Endometrial microvascular endothelial cells (primary cell): ENCODE results near the gene RANBP2. TPM values are rescaled to one million over a fixed set of nuclear protein-coding genes. Genes with fewer than 3 reads are reported as not detected.
"Not testable (repeated sequence)": the region's sequence is repeated elsewhere in the genome, so short reads cannot be mapped to it uniquely, and the experiment has no call there.

Experiments used
- in situ Hi-C: cut with HindIII; loops from 2 replicates; pipeline ENCODE4 v1.10.0; 2017; ENCODE audit warnings: low sequenced_read_pairs, low pct_unique_long_range_greater_than_20kb; ENCODE audit errors: inconsistent ontology term
- total RNA-seq: library from RNA; depleted of rRNA; stranded (reverse); fragments of >200 nt; gene quantifications from one replicate; pipeline ENCODE4 v1.2.3, GENCODE V29; 2015; ENCODE audit errors: inconsistent ontology term

Gene RANBP2
- total RNA-seq, 1 donor from 2014 or later, result 57.0 TPM

DNA sequence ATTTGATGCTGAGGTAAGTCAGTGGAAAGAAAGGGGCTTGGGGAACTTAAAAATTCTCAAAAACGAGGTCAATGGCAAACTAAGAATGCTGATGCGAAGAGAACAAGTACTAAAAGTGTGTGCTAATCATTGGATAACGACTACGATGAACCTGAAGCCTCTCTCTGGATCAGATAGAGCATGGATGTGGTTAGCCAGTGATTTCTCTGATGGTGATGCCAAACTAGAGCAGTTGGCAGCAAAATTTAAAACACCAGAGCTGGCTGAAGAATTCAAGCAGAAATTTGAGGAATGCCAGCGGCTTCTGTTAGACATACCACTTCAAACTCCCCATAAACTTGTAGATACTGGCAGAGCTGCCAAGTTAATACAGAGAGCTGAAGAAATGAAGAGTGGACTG lies 47.4 kb downstream of the RANBP2 start:
- in situ Hi-C loops, result not testable (repeated sequence)

DNA sequence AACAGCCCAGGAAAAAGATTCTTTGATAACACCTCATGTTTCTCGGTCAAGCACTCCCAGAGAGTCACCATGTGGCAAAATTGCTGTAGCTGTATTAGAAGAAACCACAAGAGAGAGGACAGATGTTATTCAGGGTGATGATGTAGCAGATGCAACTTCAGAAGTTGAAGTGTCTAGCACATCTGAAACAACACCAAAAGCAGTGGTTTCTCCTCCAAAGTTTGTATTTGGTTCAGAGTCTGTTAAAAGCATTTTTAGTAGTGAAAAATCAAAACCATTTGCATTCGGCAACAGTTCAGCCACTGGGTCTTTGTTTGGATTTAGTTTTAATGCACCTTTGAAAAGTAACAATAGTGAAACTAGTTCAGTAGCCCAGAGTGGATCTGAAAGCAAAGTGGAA lies 48.6 kb downstream of the RANBP2 start:
- in situ Hi-C loops, result not testable (repeated sequence)

DNA sequence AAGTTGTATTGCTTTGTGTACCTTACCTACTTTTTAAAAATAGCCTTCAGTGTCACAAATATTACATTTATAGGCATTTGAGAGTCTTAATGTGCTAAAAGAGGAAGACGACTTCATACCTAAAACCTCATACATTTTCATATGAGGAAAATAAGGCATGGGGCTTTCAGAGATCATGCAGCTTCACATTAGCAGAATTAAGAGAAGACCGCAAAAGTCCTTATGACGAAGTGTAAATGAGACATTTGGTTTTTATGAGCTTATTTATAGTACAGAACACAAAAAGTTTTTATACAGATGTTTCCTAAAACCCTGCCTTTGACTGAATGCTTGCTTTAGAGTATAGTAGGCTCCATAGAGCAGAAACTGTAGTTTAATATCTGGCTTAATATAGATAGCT lies 57.2 kb downstream of the RANBP2 start:
- in situ Hi-C loops, result no loop called here

DNA sequence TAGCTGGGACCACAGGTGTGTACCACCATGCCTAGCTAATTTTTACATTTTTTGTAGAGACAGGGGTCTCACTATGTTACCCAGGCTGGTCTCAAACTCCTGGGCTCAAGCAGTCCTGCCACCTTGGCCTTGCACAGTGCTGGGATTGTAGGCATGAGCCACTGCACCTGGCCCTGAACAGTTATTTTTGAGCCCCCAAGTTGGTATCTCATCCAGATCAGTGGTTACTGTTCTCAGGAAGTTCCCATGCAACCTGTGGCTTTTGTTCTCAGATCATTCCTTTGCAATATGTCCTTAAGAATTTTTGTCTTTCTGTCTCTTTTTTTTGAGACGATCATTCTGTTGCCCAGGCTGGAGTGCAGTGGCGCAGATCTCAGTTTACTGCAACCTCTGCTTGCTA lies 59.6 kb downstream of the RANBP2 start:
- in situ Hi-C loops, result no loop called here

DNA sequence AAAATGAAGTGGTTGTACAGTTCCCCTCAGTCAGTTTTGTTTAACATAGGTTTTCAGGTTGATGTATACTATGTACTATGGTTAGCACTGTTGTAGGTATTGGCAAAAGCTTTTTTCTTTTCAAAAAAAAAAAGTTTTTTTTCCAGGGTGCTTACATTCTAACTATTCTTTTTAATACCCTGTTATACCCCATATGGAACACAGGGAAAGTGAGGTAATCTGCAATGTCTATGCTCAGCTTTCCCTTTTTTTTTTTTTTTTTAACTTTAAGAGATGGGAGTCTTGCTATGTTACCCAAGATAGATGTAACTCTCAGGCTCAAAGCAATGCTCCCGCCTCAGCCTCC lies 66.7 kb downstream of the RANBP2 start:
- in situ Hi-C loops, result no loop called here

DNA sequence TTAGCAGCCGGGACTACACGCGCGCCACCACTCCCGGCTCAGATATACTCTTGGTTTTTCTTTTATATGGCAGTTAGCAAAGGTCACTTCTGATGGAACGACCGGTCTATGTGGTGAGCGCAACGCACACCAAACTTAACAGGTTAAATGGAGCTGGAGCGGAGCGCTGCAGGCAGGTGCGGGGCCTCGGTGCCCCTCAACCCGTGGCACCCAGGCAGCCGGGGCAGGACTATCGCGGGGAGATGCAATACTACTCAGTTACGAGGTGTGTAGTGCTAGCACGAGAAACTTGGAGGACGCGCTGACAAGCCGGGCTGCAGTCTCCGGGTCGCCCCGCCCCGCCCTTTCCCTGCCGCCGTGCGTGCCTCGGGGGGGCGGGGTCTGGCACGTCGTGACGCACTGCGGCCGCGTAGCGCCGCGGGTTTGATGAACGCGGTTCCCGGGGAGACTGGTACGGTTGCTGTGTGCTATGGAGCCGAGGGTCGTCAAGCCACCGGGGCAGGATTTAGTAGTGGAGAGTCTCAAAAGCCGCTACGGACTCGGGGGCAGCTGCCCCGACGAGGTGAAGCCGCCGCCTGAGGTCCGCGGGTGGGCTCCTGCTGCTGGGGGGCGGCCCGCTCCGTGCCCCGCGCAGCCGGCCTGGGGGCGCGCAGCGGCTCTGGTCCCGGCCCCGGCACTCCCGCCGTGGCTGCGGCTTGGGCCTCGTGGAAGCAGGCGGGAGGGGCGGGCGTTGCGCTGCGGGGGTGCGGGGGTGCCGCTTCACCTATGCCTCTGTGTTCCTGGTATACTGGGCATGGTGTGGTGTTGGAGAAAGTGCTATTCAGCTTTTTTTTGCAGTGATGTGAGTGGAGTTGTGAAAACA lies 67.3 kb downstream of the RANBP2 start, which contains the start of gene CCDC138:
Gene CCDC138, plus strand, starts transcription at position 418 of the 862 bp plus-strand sequence. Its CDS starts 52 bp downstream, at position 470.
- in situ Hi-C loops, result no loop called here

- in situ Hi-C loops, result no loop called here
Measured at GRCh38 chr2:108787216-108787541, 67.9 kb downstream of the RANBP2 start.

GRCh38 chr2:108803045-108803736 lies 83.9 kb downstream of the RANBP2 start:
- in situ Hi-C loops, result no loop called here

DNA sequence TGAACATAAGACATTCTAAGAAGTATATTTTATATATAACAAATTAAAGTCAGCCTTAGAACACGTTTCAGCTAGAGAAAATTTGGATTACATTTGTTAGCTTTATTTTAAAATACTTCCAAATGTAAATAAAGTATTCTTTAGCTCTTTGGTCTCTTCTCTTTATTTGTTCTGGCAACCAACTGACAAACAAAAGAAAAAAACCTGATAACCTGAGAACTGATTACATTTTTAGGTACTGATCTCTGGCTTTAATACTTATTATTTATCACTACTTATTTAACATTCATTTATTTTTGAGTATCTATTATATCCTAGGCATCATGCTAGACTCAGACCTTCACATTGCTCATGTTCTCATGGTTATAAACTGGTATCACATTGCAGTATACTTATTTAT lies 85.8 kb downstream of the RANBP2 start:
- in situ Hi-C loops, result no loop called here

- in situ Hi-C loops, result no loop called here
Measured at GRCh38 chr2:108805782-108806181, 86.5 kb downstream of the RANBP2 start.

- in situ Hi-C loops, result no loop called here
Measured at GRCh38 chr2:108806371-108807113, 87.3 kb downstream of the RANBP2 start.

GRCh38 chr2:108809936-108810335 lies 90.7 kb downstream of the RANBP2 start:
- in situ Hi-C loops, result no loop called here

- in situ Hi-C loops, result no loop called here
Measured at GRCh38 chr2:108810993-108811957, 92.0 kb downstream of the RANBP2 start.

- in situ Hi-C loops, result no loop called here
Measured at GRCh38 chr2:108813732-108814131, 94.5 kb downstream of the RANBP2 start.

DNA sequence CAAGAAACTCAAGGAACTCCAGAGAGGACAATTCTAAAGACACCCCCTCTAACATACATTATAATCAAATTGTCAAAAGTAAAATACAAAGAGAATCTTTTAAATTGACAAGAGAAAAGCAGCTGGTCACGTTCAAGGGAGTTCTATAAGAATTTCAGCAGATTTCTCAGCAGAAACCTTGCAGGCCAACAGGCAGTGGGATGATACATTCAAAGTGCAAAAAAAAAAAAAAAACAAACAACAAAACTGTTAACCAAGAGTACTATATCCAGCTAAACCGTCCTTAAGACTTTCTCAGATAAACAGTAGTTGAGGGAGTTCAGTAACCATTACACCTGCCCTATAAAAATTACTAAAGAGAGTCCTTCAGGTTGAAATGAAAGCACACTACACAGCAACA lies 101.2 kb downstream of the RANBP2 start:
- in situ Hi-C loops, result no loop called here

DNA sequence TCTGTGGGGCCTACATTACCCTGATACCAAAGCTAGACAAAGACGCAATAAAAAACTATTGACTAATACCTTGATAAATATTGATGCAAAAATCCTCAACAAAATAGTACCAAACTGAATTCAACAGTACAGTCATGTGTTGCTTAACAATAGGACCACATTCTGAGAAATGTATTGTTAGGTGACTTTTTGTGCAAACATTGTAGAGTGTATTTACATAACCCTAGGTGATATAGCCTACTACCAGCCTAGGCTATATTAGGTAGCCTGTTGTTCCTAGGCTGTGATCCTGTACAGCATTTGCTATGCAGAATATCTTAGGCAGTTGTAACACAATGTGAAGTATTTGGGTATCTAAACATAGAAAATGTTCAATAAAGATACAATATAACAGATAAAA lies 104.0 kb downstream of the RANBP2 start:
- in situ Hi-C loops, result no loop called here

GRCh38 chr2:108824316-108825070 lies 105.2 kb downstream of the RANBP2 start:
- in situ Hi-C loops, result no loop called here

GRCh38 chr2:108825254-108825653 lies 106.0 kb downstream of the RANBP2 start:
- in situ Hi-C loops, result no loop called here
